ENCODE data around the gene SCAMP5.

GRCh38 chr15:74982183-74982582 is 13.2 kb upstream of the SCAMP5 start:
- TF ChIP-seq GATA3 (IDR thresholded peaks at IDR 0.05; ENCODE audit: low read depth, low read length) = no peak
- TF ChIP-seq GATA2 (IDR thresholded peaks at IDR 0.05; ENCODE audit: low read depth, low read length) = no peak
